SJSA1 (cell line): Measurements from ENCODE around the gene LMCD1. TPM values are rescaled to one million over a fixed set of nuclear protein-coding genes. Genes with fewer than 3 reads are reported as not detected.

Experiments used
- DNase-seq, 2 experiments: peaks; one replicate each; pipeline ENCODE4 v3.0.0-alpha.2; 2015 to 2020; ENCODE audit warnings: low spot score in 2 of 2, low read depth in 1 of 2
- H3K27ac ChIP-seq: fragments of 250-450 bp; sonication (Bioruptor Pico); 2 replicates; pipeline ENCODE4 v1.5.1; 2020; ENCODE audit warnings: mild to moderate bottlenecking, moderate library complexity
- H3K27me3 ChIP-seq: fragments of 250-450 bp; sonication (Bioruptor Pico); replicated peaks from 2 replicates; pipeline ENCODE4 v1.5.1; 2020; ENCODE audit warnings: mild to moderate bottlenecking, moderate library complexity
- H3K36me3 ChIP-seq: fragments of 250-450 bp; sonication (Bioruptor Pico); 2 replicates; pipeline ENCODE4 v1.5.1; 2020; ENCODE audit warnings: mild to moderate bottlenecking
- H3K4me1 ChIP-seq: fragments of 250-450 bp; sonication (Bioruptor Pico); replicated peaks from 2 replicates; pipeline ENCODE4 v1.6.1; 2021; ENCODE audit warnings: mild to moderate bottlenecking
- H3K4me3 ChIP-seq: fragments of 250-450 bp; sonication (Bioruptor Pico); 2 replicates; pipeline ENCODE4 v1.5.1; 2020; ENCODE audit warnings: mild to moderate bottlenecking
- H3K9me3 ChIP-seq: fragments of 250-450 bp; sonication (Bioruptor Pico); replicated peaks from 2 replicates; pipeline ENCODE4 v1.5.1; 2020; ENCODE audit warnings: mild to moderate bottlenecking
- total RNA-seq: library from RNA; depleted of rRNA; stranded (reverse); fragments of >200 nt; shearing (Covaris generic); gene quantifications from 2 replicates; pipeline ENCODE4 v1.2.3, GENCODE V29; 2014

The LMCD1 gene
- total RNA-seq, 1 experiment from 2014 or later: 15.6 TPM

GRCh38 chr3:8488877-8489276, 12.7 kb upstream of the LMCD1 start:
- Histone ChIP-seq H3K4me3 (no peak overlapping the region), H3K27ac (peak overlapping the region; percentile 14; the same call in 1 of the 2 replicates)
- DNase-seq: no peak

GRCh38 chr3:8489278-8489792, 12.3 kb upstream of the LMCD1 start:
- Histone ChIP-seq H3K9me3 (no peaks in the 10 kb centered on the region), H3K4me3 (no peak overlapping the region), H3K27me3 (no peaks in the 10 kb centered on the region), H3K27ac (peak overlapping the region; percentile 66), H3K36me3 (no peaks in the 10 kb centered on the region), H3K4me1 (peaks cover 43% of the 10 kb centered on the region)
- DNase-seq: peak in 1 of 2 experiments; percentile 47

More at GRCh38 chr3:8488877-8489276, 12.7 kb upstream of the LMCD1 start:
- H3K9me3 ChIP-seq: no peaks in the 10 kb centered on the region
- peaks cover 45% of the 10 kb centered on the region for H3K4me1 ChIP-seq
- no peaks in the 10 kb centered on the region for H3K27me3 ChIP-seq
- no peaks in the 10 kb centered on the region for H3K36me3 ChIP-seq

GRCh38 chr3:8490079-8490552, 11.5 kb upstream of the LMCD1 start:
- peak; percentile 58 to 71 for DNase-seq
- Histone ChIP-seq H3K27me3 (no peaks in the 10 kb centered on the region), H3K27ac (peak overlapping the region; percentile 66), H3K36me3 (no peaks in the 10 kb centered on the region), H3K4me3 (no peak overlapping the region), H3K4me1 (peaks cover 35% of the 10 kb centered on the region), H3K9me3 (no peaks in the 10 kb centered on the region)

GRCh38 chr3:8491271-8492144, 10.1 kb upstream of the LMCD1 start:
- no peaks in the 10 kb centered on the region for H3K36me3 ChIP-seq
- H3K9me3 ChIP-seq: no peaks in the 10 kb centered on the region
- no peaks in the 10 kb centered on the region for H3K27me3 ChIP-seq
- DNase-seq: no peak
- peaks cover 26% of the 10 kb centered on the region for H3K4me1 ChIP-seq
- no peak overlapping the region for H3K4me3 ChIP-seq
- no peak overlapping the region for H3K27ac ChIP-seq

GRCh38 chr3:8492744-8493511, 8.7 kb upstream of the LMCD1 start:
- Histone ChIP-seq H3K4me1 (peaks cover 30% of the 10 kb centered on the region), H3K9me3 (no peaks in the 10 kb centered on the region), H3K4me3 (no peak overlapping the region), H3K27ac (no peak overlapping the region), H3K36me3 (no peaks in the 10 kb centered on the region), H3K27me3 (no peaks in the 10 kb centered on the region)
- DNase-seq: no peak

- no peak overlapping the region for H3K27ac ChIP-seq
- H3K36me3 ChIP-seq: no peaks in the 10 kb centered on the region
- DNase-seq: no peak
- peaks cover 32% of the 10 kb centered on the region for H3K4me1 ChIP-seq
- no peaks in the 10 kb centered on the region for H3K27me3 ChIP-seq
- H3K4me3 ChIP-seq: no peak overlapping the region
- no peaks in the 10 kb centered on the region for H3K9me3 ChIP-seq
These were observed 7.9 kb upstream of the LMCD1 start for GRCh38 chr3:8493744-8494143.

GRCh38 chr3:8494327-8494726, 7.3 kb upstream of the LMCD1 start:
- no peak for DNase-seq
- no peaks in the 10 kb centered on the region for H3K9me3 ChIP-seq
- no peaks in the 10 kb centered on the region for H3K36me3 ChIP-seq
- H3K27me3 ChIP-seq: no peaks in the 10 kb centered on the region
- H3K4me3 ChIP-seq: no peak overlapping the region
- peaks cover 31% of the 10 kb centered on the region for H3K4me1 ChIP-seq
- no peak overlapping the region for H3K27ac ChIP-seq

- no peak for DNase-seq
- H3K4me1 ChIP-seq: peaks cover 33% of the 10 kb centered on the region
- no peak overlapping the region for H3K27ac ChIP-seq
- no peaks in the 10 kb centered on the region for H3K27me3 ChIP-seq
- no peak overlapping the region for H3K4me3 ChIP-seq
- H3K9me3 ChIP-seq: no peaks in the 10 kb centered on the region
- no peaks in the 10 kb centered on the region for H3K36me3 ChIP-seq
These were observed 4.0 kb upstream of the LMCD1 start for GRCh38 chr3:8497582-8497981.

GRCh38 chr3:8499181-8499611, 2.4 kb upstream of the LMCD1 start:
- peak overlapping the region; percentile 53; the same call in 1 of the 2 replicates for H3K27ac ChIP-seq
- no peaks in the 10 kb centered on the region for H3K9me3 ChIP-seq
- DNase-seq: peak in 1 of 2 experiments; percentile 37
- H3K36me3 ChIP-seq: no peaks in the 10 kb centered on the region
- H3K4me3 ChIP-seq: no peak overlapping the region
- H3K4me1 ChIP-seq: peaks cover 40% of the 10 kb centered on the region
- H3K27me3 ChIP-seq: no peaks in the 10 kb centered on the region

- peak in 1 of 2 experiments; percentile 37 for DNase-seq
- H3K36me3 ChIP-seq: no peaks in the 10 kb centered on the region
- peak overlapping the region; percentile 23; the same call in 1 of the 2 replicates for H3K27ac ChIP-seq
- H3K27me3 ChIP-seq: no peaks in the 10 kb centered on the region
- H3K9me3 ChIP-seq: no peaks in the 10 kb centered on the region
- H3K4me1 ChIP-seq: peaks cover 40% of the 10 kb centered on the region
- H3K4me3 ChIP-seq: no peak overlapping the region
These were observed 1.2 kb upstream of the LMCD1 start for GRCh38 chr3:8500319-8500988.

GRCh38 chr3:8500989-8501370, 643 bp upstream of the LMCD1 start:
- DNase-seq: peak in 1 of 2 experiments; percentile 34
- Histone ChIP-seq H3K4me3 (peak overlapping the region; percentile 40), H3K27ac (peak overlapping the region; percentile 68), H3K4me1 (peaks cover 44% of the 10 kb centered on the region), H3K36me3 (no peaks in the 10 kb centered on the region), H3K27me3 (no peaks in the 10 kb centered on the region), H3K9me3 (no peaks in the 10 kb centered on the region)

GRCh38 chr3:8503461-8503860, 1.8 kb downstream of the LMCD1 start:
- no peaks in the 10 kb centered on the region for H3K27me3 ChIP-seq
- no peaks in the 10 kb centered on the region for H3K36me3 ChIP-seq
- H3K4me3 ChIP-seq: no peak overlapping the region
- H3K9me3 ChIP-seq: no peaks in the 10 kb centered on the region
- H3K4me1 ChIP-seq: peaks cover 49% of the 10 kb centered on the region
- H3K27ac ChIP-seq: no peak overlapping the region
- no peak for DNase-seq

- Histone ChIP-seq H3K4me3 (no peak overlapping the region), H3K27me3 (no peaks in the 10 kb centered on the region)
These were observed 2.4 kb downstream of the LMCD1 start for GRCh38 chr3:8503871-8504610.

More at GRCh38 chr3:8503871-8504610, 2.4 kb downstream of the LMCD1 start:
- H3K27ac ChIP-seq: no peak overlapping the region
- no peaks in the 10 kb centered on the region for H3K9me3 ChIP-seq
- H3K4me1 ChIP-seq: peaks cover 44% of the 10 kb centered on the region
- H3K36me3 ChIP-seq: no peaks in the 10 kb centered on the region
- no peak for DNase-seq
